SK-MEL-5 (cell line): ENCODE measurements around the gene SMOC1. TPM values are rescaled to one million over a fixed set of nuclear protein-coding genes. Genes with fewer than 3 reads are reported as not detected.

Source experiments
- DNase-seq: peaks from one replicate; pipeline ENCODE4 v3.0.0-alpha.2; 2016; ENCODE audit warnings: low read depth, low spot score
- in situ Hi-C: cut with HindIII; loops from 2 replicates; pipeline ENCODE4 v1.10.0; 2016; ENCODE audit warnings: low sequenced_read_pairs, high pct_unique_total_duplicates, low pct_unique_long_range_greater_than_20kb
- total RNA-seq: library from RNA; depleted of rRNA; stranded (reverse); fragments of >200 nt; shearing (Covaris generic); gene quantifications from 2 replicates; pipeline ENCODE4 v1.2.3, GENCODE V29; 2014; rRNA removed

The SMOC1 gene
- total RNA-seq, 1 experiment from 2014 or later, result not detected

DNA sequence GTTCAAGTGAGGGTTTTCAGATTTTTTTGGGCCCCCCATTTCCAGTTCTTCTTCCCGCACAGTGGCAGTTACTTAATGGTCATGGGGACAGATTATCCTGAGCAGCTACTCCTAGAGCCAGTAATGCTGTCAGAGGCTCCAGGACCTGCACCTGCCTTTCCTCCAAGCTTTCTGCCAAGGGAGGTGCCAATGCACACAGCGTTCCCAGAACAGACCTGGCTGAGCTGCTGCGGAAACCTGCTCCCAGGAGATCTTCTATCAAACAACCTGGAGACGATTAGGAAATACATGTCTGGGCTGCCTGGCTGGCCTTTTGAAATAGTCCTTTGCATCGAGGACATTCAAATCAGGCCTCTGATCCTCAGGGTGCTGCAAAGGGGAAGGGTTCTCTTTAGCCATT, 188.6 kb downstream of the SMOC1 start:
- no peak for DNase-seq
- in situ Hi-C loops, result no loop called here

DNA sequence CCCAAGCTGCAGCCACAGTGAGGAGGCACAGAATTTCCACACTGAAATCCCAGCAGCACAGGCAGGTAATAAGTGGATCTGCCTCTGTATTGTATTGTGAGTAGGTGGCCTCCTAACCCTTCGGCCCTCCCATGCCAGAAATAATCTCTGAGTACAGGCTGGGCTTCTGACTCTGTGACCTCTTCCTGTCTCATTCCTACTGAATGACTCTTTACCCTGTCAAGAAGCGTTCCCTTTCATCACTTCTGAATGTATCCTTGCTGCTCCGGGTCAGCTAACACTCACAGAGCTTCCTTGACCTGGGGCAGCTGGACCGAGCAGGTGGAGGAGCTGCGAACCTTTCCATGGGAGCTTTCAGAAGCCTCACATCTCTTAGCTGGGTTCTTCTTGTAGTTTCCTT, 190.0 kb downstream of the SMOC1 start:
- DNase-seq, result no peak
- in situ Hi-C loops, result no loop called here

DNA sequence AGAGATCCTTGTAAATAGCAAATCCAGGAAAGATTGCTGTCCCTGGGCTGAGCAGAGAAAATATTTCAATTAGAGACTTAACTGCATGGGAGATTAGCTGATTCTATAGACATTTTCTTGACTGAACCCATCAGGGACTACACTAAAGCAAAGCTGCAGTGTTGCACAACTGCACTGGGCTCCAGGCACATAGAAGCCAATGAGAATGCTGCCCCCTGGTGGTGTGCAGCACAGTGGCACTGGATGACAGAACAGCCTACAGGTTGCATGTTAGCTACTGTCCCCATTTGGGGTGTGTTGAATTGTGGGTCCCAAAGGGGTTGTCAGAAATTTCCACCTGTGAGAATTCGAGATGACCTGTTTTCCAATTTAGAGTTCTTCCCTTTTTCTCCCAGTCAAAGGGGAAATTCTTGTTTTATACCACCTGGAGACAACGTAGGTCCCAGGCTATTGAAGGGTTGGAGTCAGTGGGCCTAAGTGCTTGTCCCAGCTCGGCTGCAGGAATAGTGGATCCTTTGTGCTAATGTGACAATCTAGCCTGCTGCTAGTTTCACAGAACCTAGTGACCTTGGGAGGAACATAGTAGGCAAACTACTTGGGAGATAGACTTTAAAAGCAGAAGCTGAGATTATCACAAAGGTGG, 194.8 kb downstream of the SMOC1 start:
- DNase-seq, result peak; percentile 83
- in situ Hi-C loops, result no loop called here

DNA sequence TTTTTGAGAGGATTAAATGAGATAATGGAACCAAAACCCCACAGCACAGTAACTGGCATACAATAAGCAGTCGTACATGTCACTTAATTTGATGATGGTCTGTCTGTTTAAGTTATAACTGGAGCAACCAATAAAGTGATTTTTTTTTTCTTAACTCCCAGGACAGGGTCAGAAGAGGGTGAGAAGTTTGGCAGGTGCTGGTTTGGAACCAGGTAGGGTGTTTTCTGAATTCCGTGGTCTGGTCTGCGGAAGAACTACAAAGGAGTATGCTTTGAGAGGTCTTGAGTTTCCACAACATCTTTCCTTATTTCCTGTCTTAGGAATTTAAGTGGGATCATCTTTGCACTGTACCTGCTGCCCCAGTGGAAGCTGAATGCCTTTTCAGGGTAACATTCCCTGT, 197.8 kb downstream of the SMOC1 start:
- no peak for DNase-seq
- in situ Hi-C loops, result no loop called here

DNA sequence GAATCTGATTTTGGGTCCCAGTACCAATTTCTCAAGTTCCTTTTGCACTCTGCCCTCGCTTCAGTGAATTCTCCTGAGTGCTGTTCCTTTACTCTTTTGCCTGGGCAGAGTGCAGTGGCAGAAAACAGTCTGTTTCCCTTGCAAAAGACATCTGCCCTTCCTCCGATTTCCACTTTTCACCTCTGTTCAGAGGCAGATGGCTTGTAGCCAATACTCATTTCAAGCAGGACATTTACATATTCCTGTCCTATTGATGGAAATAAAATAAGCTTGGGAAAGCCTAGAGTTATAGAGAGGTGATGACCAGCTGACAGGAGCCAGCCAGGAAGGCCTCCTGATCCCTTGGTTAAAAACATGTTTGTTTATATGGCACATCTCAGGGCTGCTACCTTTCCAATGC, 198.5 kb downstream of the SMOC1 start:
- in situ Hi-C loops, result no loop called here

DNA sequence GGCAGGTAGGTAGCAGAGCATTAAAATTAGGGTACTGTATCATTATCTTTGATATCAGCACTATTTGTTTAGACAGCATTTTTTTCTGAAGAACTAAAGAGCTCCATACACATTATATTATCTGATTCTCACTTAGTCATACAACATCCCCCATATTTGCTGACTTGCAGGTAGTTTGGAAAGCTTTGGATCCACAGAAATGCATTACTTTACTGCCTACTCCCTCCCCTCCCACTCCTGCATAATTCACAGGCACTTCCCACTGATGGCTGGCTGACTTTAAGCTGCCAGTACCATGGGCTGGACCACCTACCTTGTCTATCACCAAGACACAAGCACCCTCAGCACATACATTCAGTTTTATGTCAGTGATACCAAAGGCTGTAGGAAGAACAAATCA, 199.1 kb downstream of the SMOC1 start:
- no peak for DNase-seq
- in situ Hi-C loops, result no loop called here

More for the DNA sequence above, 198.5 kb downstream of the SMOC1 start:
- no peak for DNase-seq

DNA sequence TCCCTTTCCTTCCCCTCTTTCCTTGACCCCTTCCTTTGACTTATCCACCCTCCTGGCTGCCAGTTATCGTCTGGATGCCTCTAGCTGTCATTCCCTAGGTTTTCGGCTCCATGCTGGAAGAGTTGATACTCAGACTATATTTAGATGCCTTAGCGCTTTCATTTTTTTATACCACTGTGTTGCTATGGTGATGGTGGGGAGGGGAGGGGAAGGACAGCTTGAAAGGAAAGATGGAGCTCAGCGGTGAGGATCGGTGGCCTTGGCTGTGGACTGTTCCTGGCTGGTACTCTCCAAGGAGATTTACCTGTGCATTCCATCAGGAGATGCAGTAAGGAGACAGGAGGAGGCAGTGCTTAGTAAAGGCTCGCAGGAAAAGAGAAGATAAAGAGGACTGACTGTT, 200.9 kb downstream of the SMOC1 start:
- DNase-seq, result no peak
- in situ Hi-C loops, result no loop called here

Other genes with a start within 250 kb of the SMOC1 start
- 108 and 153 TPM in 2 replicates for gene SRSF5, start 112.3 kb upstream of the SMOC1 start, total RNA-seq
- not detected in 2 replicates for gene SLC10A1, start 82.2 kb upstream of the SMOC1 start, total RNA-seq